Stimulated activated CD4-positive, alpha-beta T cell treated with anti-CD3 and anti-CD28 coated beads, Interleukin-12 subunit alpha, Interleukin-12 subunit beta, amount 100 ng/mL, for 48 hours (primary cell): ENCODE measurements around the gene PPP1CC.
A peak's percentile ranks its signal among the peaks of the same experiment; 100 is the strongest.
"Not testable (repeated sequence)": the region's sequence is repeated elsewhere in the genome, so short reads cannot be mapped to it uniquely, and the experiment has no call there.

Experiments used
- DNase-seq, 3 donors: peaks; one replicate each; pipeline ENCODE4 v3.0.0-alpha.2; 2020; ENCODE audit warnings: low read depth in 2 of 3, low spot score in 1 of 3

The PPP1CC gene

DNA sequence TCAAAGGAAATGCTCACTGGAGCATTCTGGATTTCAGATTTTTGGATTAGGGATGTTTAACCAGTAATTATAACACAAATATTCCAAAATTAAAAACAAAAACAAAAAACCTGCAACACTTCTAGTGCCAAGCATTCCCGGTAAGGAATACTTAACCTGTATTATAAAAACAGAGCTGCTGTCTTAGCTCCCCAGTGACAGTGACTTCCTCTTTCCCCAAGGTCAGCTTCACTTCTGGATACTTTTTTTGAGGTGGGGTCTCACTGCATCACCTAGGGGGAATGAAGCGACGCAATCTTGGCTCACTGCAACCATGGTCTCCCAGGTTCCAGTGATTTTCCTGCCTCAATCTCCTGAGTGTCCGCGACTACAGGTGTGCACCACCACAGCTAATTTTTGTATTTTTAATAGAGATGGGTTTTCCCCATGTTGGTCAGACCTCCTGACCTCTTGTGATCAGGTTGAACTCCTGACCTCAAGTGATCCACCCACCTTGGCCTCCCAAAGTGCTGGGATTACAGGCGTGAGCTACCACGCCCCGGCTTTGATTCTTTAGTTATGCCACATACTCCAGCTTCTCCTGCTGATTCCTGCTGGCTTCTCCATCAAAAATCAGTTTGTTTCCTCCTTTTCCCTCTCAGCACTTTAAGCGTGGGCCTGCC, 15.9 kb downstream of the PPP1CC start:
- no peak for DNase-seq

DNA sequence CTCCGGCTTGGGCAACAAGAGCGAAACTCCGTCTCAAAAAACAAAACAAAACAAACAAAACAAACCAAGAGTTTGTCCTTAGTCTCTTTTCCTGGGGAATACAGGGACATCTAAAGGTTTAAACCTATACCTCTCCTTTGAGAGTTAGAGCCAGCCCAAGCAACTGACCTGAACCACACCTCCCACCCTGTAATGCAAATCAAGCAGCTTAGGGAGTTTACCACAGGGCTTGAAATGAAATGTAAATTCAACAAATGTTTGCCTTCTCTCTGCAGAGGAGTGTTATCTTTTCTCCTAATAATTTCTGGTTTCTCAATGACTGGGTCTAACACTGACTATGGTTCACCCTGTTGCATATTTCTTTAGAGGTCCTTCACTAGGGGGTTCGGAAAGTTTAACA, 16.7 kb downstream of the PPP1CC start:
- DNase-seq, result no peak

- DNase-seq, result no peak
Measured at GRCh38 chr12:110725267-110725666, 17.4 kb downstream of the PPP1CC start.

GRCh38 chr12:110722892-110723291, 19.8 kb downstream of the PPP1CC start:
- not testable (repeated sequence) for DNase-seq

GRCh38 chr12:110721570-110721969, 21.1 kb downstream of the PPP1CC start:
- DNase-seq, result no peak

DNA sequence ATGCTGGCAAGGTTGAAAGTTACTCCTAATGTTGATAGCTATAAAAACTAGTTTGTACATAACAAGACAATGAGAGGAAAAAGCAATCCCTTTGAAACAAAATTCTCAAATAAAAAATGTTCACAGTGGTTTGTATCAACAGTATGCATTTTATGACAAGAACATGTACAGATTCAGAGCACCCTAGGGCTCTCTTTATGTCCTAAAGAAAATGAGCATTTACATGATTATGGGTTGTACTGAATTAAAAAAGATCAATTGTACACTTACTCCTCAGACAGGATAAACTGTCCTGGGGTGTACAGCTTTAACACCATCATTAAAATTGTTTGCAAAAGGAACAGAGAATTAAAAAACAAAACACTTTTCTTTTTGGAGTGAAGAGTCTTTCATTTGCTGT, 22.2 kb downstream of the PPP1CC start:
- DNase-seq, result no peak

DNA sequence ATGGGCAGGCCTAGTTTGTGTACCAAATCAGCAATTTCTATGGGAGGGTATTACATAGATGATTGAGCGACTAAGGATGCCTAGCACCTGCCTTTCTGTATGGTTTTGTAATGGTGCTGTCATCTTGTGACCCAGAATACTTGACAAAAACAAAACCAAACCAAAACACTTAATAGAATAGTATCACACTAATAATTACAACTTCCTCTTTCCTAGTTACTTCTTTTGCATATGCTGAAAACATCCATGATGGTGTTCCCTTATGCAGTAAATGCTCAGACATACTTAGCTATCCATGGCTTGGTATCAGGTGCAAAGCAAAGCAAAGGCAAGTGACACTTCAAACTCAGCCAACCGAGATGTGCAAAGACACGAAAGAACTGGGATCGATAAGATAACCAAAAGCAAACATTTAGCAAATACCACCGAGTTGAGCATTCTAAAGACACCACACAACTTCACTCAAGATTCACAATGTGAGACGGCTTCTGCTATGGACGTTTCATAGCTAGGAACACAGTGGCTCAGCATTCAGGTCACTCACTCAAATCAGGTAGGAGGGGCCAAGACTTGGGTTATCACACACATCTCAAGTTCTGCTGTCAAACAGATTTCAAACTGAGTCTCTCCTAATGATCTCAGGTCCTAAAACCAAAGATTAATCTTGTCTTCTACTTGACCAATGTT, 24.3 kb downstream of the PPP1CC start:
- no peak for DNase-seq

DNA sequence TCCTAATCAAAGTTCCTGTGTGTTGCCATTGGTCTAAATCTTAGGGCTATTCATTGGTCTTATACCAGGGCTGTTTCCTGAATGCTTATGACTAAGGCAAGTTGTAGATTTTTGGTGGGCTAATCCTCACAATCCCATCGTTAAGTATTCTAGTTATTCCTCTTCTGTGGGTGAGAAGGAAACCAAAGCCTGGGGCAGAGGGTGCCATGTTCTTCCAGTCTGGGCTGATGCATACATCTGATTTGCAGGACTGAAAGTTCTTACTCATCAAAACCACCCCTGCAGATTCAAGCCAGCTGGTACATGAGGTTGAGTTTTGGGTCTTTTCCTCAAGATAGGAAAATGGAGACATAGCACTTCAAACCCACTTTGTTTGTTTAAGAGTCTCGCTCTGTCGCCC, 25.7 kb downstream of the PPP1CC start:
- DNase-seq, result no peak

DNA sequence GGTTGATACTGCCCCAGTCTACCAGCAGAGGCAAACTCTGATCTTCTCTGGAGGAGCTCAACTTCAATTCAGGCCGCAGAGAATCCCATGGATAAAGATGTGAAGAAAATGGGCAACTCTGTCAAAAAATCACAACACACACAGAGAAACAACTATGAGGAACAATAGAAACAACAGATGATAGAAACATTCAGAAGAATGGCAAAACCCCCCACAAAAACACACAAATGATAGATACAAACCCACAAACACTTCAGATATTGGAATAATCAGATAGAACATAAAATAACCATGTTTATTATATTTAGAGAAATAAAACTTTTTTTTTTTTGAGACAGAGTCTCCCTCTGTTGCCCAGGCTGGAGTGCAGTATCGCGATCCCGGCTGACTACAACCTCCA, 33.8 kb downstream of the PPP1CC start:
- no peak for DNase-seq

DNA sequence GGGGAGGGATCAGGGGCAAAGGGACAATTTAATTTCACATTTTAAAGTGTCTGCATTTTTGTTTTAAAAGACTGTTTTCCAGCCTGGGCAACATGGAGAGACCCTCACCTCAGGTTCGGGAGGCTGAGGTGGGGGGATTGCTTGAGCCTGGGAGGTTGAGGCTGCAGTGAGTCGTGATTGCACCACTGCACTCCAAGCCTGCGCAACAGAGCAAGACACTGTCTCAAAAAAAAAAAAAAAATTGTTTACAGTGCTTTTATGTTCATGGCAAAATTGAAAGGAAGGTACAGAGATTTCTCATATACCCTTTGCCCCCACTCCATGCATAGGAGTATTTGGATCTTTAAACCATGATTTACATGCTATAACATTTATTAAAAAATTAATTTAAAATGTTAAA, 37.4 kb downstream of the PPP1CC start:
- DNase-seq, result no peak

DNA sequence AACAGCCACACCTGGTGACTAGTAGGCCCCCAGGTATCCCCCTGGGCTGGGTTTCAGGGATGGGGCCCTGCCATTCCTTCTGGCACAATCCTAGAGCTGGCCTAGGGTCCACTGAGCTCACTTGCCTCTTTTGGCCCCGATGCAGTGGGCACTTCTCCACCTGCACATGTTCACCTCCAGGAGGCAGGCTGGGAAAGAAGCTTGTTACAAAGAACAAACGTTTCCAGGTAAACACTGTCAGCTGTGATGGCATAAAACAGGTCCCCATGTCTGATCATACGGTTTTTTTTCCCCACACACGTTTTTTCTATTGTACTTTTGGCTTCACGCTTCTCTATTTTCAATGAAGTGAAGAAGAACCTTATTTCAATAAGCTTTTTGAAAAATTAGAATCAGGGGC, 37.9 kb downstream of the PPP1CC start:
- DNase-seq, result no peak

- DNase-seq, result no peak
Measured at GRCh38 chr12:110704231-110704630, 38.5 kb downstream of the PPP1CC start.

GRCh38 chr12:110702081-110702480, 40.6 kb downstream of the PPP1CC start:
- DNase-seq, result no peak

DNA sequence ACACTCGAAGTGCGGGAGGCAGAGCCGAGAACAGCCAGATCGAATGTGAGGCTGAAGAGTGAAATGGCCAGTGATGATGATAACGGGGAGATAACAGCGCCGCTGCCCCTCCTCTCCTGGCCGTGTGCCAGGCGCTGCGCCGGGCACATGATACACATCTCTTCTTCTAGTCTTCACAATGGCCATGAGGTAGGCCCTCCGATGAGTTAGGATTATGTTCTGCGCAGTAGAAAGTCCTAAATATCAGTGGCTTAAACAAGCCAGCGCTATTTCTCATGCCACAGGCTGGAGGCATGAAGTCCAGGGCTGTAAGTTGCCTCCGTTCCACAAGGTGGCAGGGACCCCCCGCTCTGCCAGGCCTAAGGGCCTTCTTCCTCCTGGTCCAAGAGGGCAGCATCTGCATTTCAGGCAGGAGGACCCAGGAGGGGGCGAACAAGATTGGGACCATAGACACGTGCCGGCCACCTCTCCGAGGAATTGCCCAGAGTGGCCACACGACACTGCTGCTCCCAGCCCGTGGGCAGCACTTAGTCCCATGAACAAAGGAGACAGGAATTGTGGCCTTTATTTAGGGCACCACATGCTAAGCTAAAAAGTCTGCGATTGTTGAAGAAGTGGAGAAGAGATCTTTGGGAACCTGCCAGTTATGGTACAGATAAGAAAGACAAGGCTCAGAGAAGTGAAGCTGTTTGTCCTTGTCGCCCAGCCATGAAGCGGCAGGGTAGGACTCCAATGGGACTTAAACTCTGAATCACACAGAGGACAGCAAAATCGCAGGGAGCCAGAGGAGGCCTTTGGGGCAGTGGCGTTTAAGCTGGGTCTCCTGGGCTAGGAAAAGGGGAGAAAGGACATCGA, 42.9 kb downstream of the PPP1CC start:
- DNase-seq, result no peak

DNA sequence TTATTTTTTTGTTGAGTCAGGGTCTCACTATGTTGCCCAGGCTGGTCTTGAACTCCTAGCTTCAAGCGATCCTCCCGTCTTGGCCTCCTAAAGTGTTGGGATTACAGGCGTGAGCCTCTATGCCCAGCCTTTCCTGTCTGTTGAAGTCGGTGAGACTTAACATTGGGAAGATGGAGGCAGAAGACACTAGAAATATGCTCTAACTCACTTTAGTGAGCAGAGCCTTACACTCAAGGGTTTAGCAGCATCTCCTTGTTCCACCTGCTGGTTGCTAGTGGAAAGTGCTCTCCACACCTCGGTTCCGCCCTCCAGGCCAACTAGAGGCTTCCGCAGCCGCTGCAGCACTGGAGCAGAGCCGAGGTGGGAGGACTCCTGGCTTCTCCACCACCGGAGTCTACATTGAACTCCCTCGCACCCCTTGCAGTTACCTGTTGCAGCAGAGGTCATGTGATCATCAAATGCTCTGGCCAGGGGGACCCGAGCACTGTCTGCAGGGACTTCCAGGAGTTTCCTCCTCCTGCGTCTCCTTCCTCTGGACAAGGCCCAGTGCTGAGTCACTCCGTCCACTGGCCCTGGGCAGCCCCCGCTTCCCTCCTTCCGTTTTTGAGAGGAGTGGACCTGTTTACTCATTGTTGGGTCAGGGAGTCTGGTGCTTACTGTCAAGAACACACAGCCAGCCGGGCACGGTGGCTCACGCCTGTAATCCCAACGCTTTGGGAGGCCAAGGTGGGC, 44.4 kb downstream of the PPP1CC start:
- DNase-seq, result peak; percentile 69 to 77 (median 71)

DNA sequence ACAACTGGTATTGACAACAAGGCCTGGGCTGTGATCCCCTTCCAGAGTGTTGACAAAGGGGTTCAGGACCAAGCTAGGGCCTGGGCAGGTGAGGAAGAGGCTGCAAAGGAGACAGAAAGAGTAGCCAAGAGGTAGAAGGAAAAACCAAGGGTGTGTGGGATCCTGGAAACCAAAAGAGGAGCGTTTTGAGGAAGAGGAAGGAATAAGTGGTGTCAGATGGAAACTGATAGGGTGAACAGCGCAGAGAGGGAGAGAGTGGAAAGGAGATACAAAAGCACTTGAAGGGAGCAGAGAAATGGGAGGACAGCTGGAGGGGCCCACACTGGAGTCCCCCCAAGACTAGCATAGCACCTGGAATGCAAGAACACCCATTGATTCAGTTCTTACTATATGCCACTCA, 45.5 kb downstream of the PPP1CC start:
- DNase-seq, result no peak

DNA sequence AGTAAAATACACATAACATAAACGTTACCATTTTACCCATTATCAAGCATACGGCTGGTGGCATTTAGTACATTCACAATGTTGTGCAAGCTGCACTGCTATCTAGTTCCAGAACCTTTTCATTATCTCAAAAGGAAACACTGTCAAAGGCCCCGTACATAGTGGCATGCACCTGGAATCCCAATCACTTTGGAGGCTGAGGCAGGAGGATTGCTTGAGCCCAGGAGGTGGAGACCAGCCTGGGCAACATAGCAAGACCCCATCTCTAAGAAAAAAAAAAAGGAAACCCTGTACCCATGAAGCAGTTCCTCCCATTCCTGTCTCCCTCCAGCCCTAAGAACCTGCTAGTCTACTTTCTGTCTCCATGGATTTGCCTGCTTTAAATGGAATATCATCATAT, 46.4 kb downstream of the PPP1CC start:
- no peak for DNase-seq

GRCh38 chr12:110694330-110694901, 48.3 kb downstream of the PPP1CC start:
- no peak for DNase-seq

DNA sequence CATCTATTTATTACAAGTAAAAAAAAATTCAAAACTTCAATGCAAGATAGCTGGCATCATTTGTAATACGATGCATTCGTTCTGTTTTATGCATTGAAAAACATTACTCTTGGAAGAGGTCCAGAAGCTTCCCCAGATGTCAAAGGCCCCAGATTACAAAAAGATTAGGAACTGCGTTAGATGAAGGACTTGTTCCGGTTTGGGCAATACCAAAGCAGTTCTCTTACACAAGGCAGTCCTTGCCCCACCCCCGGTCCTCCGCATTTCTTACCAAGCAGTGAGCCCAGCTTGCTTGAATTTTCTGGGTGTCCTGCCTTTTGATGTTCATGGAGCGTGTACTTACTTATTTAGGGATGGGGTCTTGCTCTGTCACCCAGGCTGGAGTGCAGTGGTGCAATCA, 49.0 kb downstream of the PPP1CC start:
- DNase-seq, result no peak

DNA sequence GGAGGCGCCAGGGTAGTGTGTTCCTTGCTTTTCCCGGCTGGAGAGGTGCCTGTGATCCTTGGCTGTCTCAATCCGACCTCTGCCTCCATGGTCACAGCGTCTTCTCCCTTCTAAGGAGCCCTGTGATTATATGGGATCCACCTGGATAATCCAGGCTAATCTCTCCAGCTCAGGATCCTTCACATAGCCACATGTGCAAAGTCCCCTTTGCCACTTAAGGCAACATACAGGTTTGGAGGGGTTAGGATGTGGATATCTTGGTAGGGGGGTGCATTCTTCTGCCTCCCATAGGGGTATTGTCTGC, 52.6 kb downstream of the PPP1CC start:
- no peak for DNase-seq
